ENCODE results near the gene PEX10. TPM values are rescaled to one million over a fixed set of nuclear protein-coding genes. Genes with fewer than 3 reads are reported as not detected.

PEX10 gene
- total RNA-seq, 1 experiment from 2014 or later, result 21.9 TPM

- peaks cover 10% of the 10 kb centered on the region for H3K4me1 Mint-ChIP-seq (ENCODE audit: low read depth, unreplicated experiment)
- DNase-seq, result no peak
- peak overlapping the region; percentile 79 for H3K27ac Mint-ChIP-seq (ENCODE audit: unreplicated experiment)
- Histone ChIP-seq H3K36me3 (ENCODE audit: control insufficient read depth, insufficient read depth, low read length) (no peaks in the 10 kb centered on the region; the same call in 1 of the 2 replicates), H3K9me3 (no peaks in the 10 kb centered on the region), H3K4me3 (ENCODE audit: low read depth, low read length) (peak overlapping the region; percentile 93), H3K4me1 (peaks cover 11% of the 10 kb centered on the region; the same call in 1 of the 2 replicates), H3K27me3 (replicated peaks; ENCODE audit: control insufficient read depth, insufficient read depth, low read length) (no peaks in the 10 kb centered on the region)
- CTCF ChIA-PET, result no interaction called here
- H3K4me3 Mint-ChIP-seq (ENCODE audit: unreplicated experiment), result peak overlapping the region; percentile 77
- no peaks in the 10 kb centered on the region for H3K9me3 Mint-ChIP-seq (ENCODE audit: unreplicated experiment)
- intact Hi-C loops (cut with micrococcal nuclease; ENCODE audit: unreplicated experiment), result no loop called here
- no peaks in the 10 kb centered on the region for H3K27me3 Mint-ChIP-seq (ENCODE audit: insufficient read depth, unreplicated experiment)
- POLR2A ChIA-PET, result no interaction called here
- no TSS peak for BruUV-seq (replicated peaks)
- TF ChIP-seq, protein P1, sequence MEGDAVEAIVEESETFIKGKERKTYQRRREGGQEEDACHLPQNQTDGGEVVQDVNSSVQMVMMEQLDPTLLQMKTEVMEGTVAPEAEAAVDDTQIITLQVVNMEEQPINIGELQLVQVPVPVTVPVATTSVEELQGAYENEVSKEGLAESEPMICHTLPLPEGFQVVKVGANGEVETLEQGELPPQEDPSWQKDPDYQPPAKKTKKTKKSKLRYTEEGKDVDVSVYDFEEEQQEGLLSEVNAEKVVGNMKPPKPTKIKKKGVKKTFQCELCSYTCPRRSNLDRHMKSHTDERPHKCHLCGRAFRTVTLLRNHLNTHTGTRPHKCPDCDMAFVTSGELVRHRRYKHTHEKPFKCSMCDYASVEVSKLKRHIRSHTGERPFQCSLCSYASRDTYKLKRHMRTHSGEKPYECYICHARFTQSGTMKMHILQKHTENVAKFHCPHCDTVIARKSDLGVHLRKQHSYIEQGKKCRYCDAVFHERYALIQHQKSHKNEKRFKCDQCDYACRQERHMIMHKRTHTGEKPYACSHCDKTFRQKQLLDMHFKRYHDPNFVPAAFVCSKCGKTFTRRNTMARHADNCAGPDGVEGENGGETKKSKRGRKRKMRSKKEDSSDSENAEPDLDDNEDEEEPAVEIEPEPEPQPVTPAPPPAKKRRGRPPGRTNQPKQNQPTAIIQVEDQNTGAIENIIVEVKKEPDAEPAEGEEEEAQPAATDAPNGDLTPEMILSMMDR (IDR thresholded peaks at IDR 0.05; ENCODE audit: insufficient read depth in 1 of 2, low read depth in 1 of 2, low read length in 1 of 2, severe bottlenecking in 1 of 2, unreplicated experiment in 1 of 2), result no peak
- peaks cover 41% of the 10 kb centered on the region for H3K36me3 Mint-ChIP-seq (ENCODE audit: insufficient read depth, unreplicated experiment)
These were observed 19.7 kb downstream of the PEX10 start for GRCh38 chr1:2392686-2393085.

DNA sequence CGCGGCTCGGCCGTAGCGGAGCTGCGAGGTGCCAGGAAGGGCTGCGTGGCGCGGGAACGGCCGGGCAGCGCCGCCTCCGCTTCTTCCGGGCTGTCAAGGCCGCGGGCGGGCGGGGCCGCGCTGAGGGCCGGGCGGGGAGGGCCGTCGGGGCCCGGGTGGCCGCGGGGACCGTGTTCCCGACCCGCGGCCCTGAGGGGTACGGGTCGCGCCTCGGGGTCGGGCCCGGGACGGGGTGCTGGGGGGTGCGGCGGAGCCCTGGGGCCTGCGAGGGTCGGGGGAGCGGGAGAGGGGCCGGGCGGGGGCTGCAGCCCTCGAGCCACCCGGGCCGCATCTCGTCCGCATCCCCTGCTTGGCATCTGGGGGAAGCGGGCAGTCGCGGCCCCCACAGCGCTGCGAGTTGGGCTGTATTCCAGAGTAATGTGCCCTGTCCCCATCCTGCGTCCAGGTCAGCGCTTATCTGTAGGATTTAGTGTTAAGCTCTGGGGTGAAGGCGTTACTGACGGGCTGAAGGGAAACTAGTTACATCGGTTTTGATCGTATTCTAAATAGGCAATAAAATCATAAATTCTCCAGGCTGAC lies 20.3 kb downstream of the PEX10 start:
- DNase-seq, result no peak
- Histone ChIP-seq H3K4me3 (ENCODE audit: low read depth, low read length) (peak overlapping the region; percentile 93), H3K9me3 (no peaks in the 10 kb centered on the region), H3K4me1 (peaks cover 11% of the 10 kb centered on the region; the same call in 1 of the 2 replicates), H3K36me3 (ENCODE audit: control insufficient read depth, insufficient read depth, low read length) (no peaks in the 10 kb centered on the region; the same call in 1 of the 2 replicates), H3K27me3 (replicated peaks; ENCODE audit: control insufficient read depth, insufficient read depth, low read length) (no peaks in the 10 kb centered on the region)
- TF ChIP-seq, protein P1 (IDR thresholded peaks at IDR 0.05; ENCODE audit: insufficient read depth in 1 of 2, low read depth in 1 of 2, low read length in 1 of 2, severe bottlenecking in 1 of 2, unreplicated experiment in 1 of 2), result no peak
- Mint-ChIP-seq H3K9me3 (ENCODE audit: unreplicated experiment) (no peaks in the 10 kb centered on the region), H3K27ac (ENCODE audit: unreplicated experiment) (peak overlapping the region; percentile 79), H3K27me3 (ENCODE audit: insufficient read depth, unreplicated experiment) (no peaks in the 10 kb centered on the region), H3K36me3 (ENCODE audit: insufficient read depth, unreplicated experiment) (peaks cover 37% of the 10 kb centered on the region), H3K4me1 (ENCODE audit: low read depth, unreplicated experiment) (peaks cover 10% of the 10 kb centered on the region), H3K4me3 (ENCODE audit: unreplicated experiment) (peak overlapping the region; percentile 77)
- intact Hi-C loops (cut with micrococcal nuclease; ENCODE audit: unreplicated experiment), result no loop called here
- POLR2A ChIA-PET, result interaction anchor here (0.5 to 1.1 kb wide), 5 partner anchors 10 to 197 kb away, joined by 3 to 12 read pairs (median 7); partner anchors contain the start of gene FAAP20
- BruUV-seq (replicated peaks), result no TSS peak
- CTCF ChIA-PET, result interaction anchor here (0.7 to 1.1 kb wide), 4 partner anchors 10 to 197 kb away, joined by 3 to 12 read pairs (median 4); partner anchors contain the start of gene FAAP20

DNA sequence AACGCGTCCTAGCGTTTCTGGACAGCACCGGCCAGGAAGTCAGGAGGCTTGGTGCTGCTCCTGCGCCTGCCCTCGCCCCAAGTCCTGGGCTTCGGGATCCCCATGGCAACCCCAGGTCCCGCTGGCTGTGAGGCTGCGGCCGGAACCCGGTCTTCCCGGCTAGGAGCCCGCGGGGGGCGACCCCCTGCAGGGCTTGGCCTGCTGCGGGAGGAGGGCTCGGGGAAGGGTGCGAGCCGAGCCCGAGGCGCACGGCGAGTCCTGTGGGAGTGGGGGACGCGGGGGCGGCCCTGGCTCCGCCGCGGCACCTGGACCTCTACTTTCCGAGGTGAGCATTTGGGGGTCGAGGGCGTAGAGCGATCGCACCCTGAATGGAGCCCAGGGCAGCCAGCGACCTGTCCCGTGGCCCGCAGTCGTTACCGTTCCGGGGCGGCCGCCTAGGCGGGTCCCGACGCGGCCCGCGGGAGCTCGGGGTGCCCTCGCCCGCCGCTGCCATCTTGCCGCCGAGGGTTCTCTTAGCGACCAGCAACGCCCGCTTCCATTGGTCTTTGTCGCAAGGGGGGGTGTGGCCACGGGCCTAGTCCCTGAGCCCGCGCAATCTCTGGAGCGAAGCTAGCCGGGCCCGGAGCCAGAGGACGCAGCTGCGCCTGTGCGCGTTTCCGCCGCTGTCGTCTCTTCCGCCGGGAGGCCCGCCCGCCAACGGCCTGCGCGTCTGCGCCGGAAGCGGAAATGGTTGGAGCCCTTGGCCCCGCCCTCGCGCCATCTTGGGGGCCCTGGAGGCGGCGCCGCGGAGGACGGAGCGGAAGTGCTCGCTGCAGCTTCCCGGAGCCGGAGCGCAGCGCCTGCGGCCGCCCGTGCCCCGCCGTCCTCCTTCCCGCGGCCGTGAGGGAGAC lies 21.1 kb downstream of the PEX10 start, which contains the start of the genes MORN1 and RER1:
Gene MORN1, minus strand, starts transcription at position 514 of the 890 bp plus-strand sequence. Its CDS starts 21 bp downstream, at position 493.
Gene RER1, plus strand, starts transcription at position 801 of the 890 bp plus-strand sequence. CDS start 3,950 bp downstream, outside the sequence.
- Mint-ChIP-seq H3K27ac (ENCODE audit: unreplicated experiment) (peak within 1 kb of the TSS; percentile 79), H3K27me3 (ENCODE audit: insufficient read depth, unreplicated experiment) (no peaks in the 10 kb centered on the region), H3K4me1 (ENCODE audit: low read depth, unreplicated experiment) (peaks cover 10% of the 10 kb centered on the region), H3K9me3 (ENCODE audit: unreplicated experiment) (no peaks in the 10 kb centered on the region), H3K36me3 (ENCODE audit: insufficient read depth, unreplicated experiment) (peaks cover 33% of the 10 kb centered on the region), H3K4me3 (ENCODE audit: unreplicated experiment) (peak within 1 kb of the TSS; percentile 77)
- intact Hi-C loops (cut with micrococcal nuclease; ENCODE audit: unreplicated experiment), result no loop called here
- DNase-seq, result peak; percentile 96 to 97
- Histone ChIP-seq H3K4me1 (peaks cover 11% of the 10 kb centered on the region; the same call in 1 of the 2 replicates), H3K36me3 (ENCODE audit: control insufficient read depth, insufficient read depth, low read length) (no peaks in the 10 kb centered on the region; the same call in 1 of the 2 replicates), H3K4me3 (ENCODE audit: low read depth, low read length) (peak within 1 kb of the TSS; percentile 93), H3K9me3 (no peaks in the 10 kb centered on the region), H3K27me3 (replicated peaks; ENCODE audit: control insufficient read depth, insufficient read depth, low read length) (no peaks in the 10 kb centered on the region)
- BruUV-seq (replicated peaks), result no TSS peak
- ChIA-PET POLR2A (interaction anchor here (0.5 to 1.1 kb wide), 6 partner anchors 9 to 196 kb away, joined by 3 to 12 read pairs (median 6); partner anchors contain the start of genes FAAP20 and PEX10), CTCF (interaction anchor here (0.7 to 1.1 kb wide), 4 partner anchors 10 to 196 kb away, joined by 3 to 12 read pairs (median 4); partner anchors contain the start of gene FAAP20)
- TF ChIP-seq, protein P1 (IDR thresholded peaks at IDR 0.05; ENCODE audit: insufficient read depth in 1 of 2, low read depth in 1 of 2, low read length in 1 of 2, severe bottlenecking in 1 of 2, unreplicated experiment in 1 of 2), result no peak
